K562 (cell line): Measurements from ENCODE around the gene NUPR1. TPM values are rescaled to one million over a fixed set of nuclear protein-coding genes. Genes with fewer than 3 reads are reported as not detected.

Experiments
- CSDE1 ChIP-seq, 2 experiments: fragments of 450-650 bp; IDR thresholded peaks; 2 replicates each; pipeline ENCODE4 v1.6.1; 2016; ENCODE audit warnings: mild to moderate bottlenecking in 1 of 2
- ELF2 ChIP-seq: fragments of 250-450 bp; sonication (Bioruptor Pico); IDR thresholded peaks from 2 replicates; pipeline ENCODE4 v1.5.0; 2021; ENCODE audit warnings: mild to moderate bottlenecking
- FIP1L1 ChIP-seq: fragments of 200-400 bp; formaldehyde crosslinking; IDR thresholded peaks from 2 replicates; pipeline ENCODE4 v1.6.1; 2018; ENCODE audit warnings: mild to moderate bottlenecking, low read depth, low read length; ENCODE audit not compliant: poor library complexity, severe bottlenecking
- FOXJ3 ChIP-seq: sonication (generic); formaldehyde crosslinking; IDR thresholded peaks from 2 replicates; pipeline ENCODE4 v1.4.0; 2020; ENCODE audit warnings: mild to moderate bottlenecking, missing genetic modification reagents
- HINFP ChIP-seq: fragments of 450-650 bp; conservative IDR thresholded peaks from 2 replicates; pipeline ENCODE4 v1.6.1; 2016; ENCODE audit warnings: missing genetic modification characterization, low read depth, mild to moderate bottlenecking, control low read depth, missing compliant biosample characterization
- HIVEP1 ChIP-seq: fragments of 250-450 bp; sonication (Bioruptor Pico); IDR thresholded peaks from 2 replicates; pipeline ENCODE4 v1.4.0; 2020; ENCODE audit warnings: mild to moderate bottlenecking
- ID3 ChIP-seq, 2 experiments: fragments of 250-450 bp in 1 of 2; fragments of 450-650 bp in 1 of 2; sonication (Bioruptor Pico) in 1 of 2; IDR thresholded peaks; 2 replicates each; pipeline versions ENCODE4 v1.6.1 to v1.8.0; 2016 to 2021; ENCODE audit warnings: mild to moderate bottlenecking in 2 of 2, moderate library complexity in 2 of 2, missing compliant biosample characterization in 1 of 2, missing genetic modification characterization in 1 of 2
- KDM5B ChIP-seq: fragments of 200-600 bp; sonication (generic); IDR thresholded peaks from 2 replicates; pipeline ENCODE4 v1.6.1; 2012; ENCODE audit warnings: low read depth, mild to moderate bottlenecking, moderate library complexity, low read length, control low read depth, inconsistent platforms; ENCODE audit not compliant: insufficient replicate concordance
- KHSRP ChIP-seq: fragments of 450-650 bp; IDR thresholded peaks from 2 replicates; pipeline ENCODE4 v1.6.1; 2017
- KLF1 ChIP-seq: fragments of 450-650 bp; IDR thresholded peaks from 2 replicates; pipeline ENCODE4 v1.6.1; 2016; ENCODE audit warnings: missing genetic modification characterization, missing compliant biosample characterization
- MCM3 ChIP-seq: fragments of 450-650 bp; IDR thresholded peaks from 2 replicates; pipeline ENCODE4 v1.6.1; 2016
- MTA3 ChIP-seq: fragments of 450-650 bp; formaldehyde crosslinking; IDR thresholded peaks from 2 replicates; pipeline ENCODE4 v1.6.1; 2017; ENCODE audit warnings: mild to moderate bottlenecking, borderline replicate concordance
- STAT6 ChIP-seq: sonication (generic); formaldehyde crosslinking; IDR thresholded peaks from 2 replicates; pipeline ENCODE4 v1.8.1; 2023; ENCODE audit warnings: mild to moderate bottlenecking, missing genetic modification reagents
- VEZF1 ChIP-seq: fragments of 200-800 bp; sonication (Bioruptor generic); IDR thresholded peaks from 2 replicates; pipeline ENCODE4 v1.6.1; 2017; ENCODE audit warnings: missing genetic modification characterization, missing compliant biosample characterization
- ZBTB43 ChIP-seq: sonication (generic); formaldehyde crosslinking; IDR thresholded peaks from 2 replicates; pipeline ENCODE4 v1.8.0; 2023; ENCODE audit warnings: mild to moderate bottlenecking, missing genetic modification reagents
- ZC3H8 ChIP-seq: fragments of 450-650 bp; IDR thresholded peaks from 2 replicates; pipeline ENCODE4 v1.6.1; 2017
- ZFP1 ChIP-seq: fragments of 450-650 bp; formaldehyde crosslinking; IDR thresholded peaks from 2 replicates; pipeline ENCODE4 v1.4.0; 2020; ENCODE audit warnings: mild to moderate bottlenecking, mixed read lengths
- ZNF12 ChIP-seq: sonication (generic); formaldehyde crosslinking; IDR thresholded peaks from 2 replicates; pipeline ENCODE4 v1.4.0; 2020; ENCODE audit warnings: mild to moderate bottlenecking, missing genetic modification reagents
- ZNF274 ChIP-seq: IDR thresholded peaks from 2 replicates; pipeline ENCODE4 v1.6.1; 2011; ENCODE audit warnings: low read depth, mild to moderate bottlenecking, low read length, moderate library complexity, borderline replicate concordance
- ZNF384 ChIP-seq: IDR thresholded peaks from 2 replicates; pipeline ENCODE4 v1.6.1; 2012; ENCODE audit warnings: low read depth, low read length, improper control_type of control experiment
- ZNF717 ChIP-seq: fragments of 250-450 bp; sonication (Bioruptor Pico); IDR thresholded peaks from 2 replicates; pipeline ENCODE4 v1.5.0; 2021
- ZNF778 ChIP-seq: fragments of 450-650 bp; formaldehyde crosslinking; IDR thresholded peaks from 2 replicates; pipeline ENCODE4 v1.4.0; 2020; ENCODE audit warnings: mild to moderate bottlenecking, moderate library complexity
- polyA plus RNA-seq, 8 experiments: library from polyadenylated mRNA; depleted of rRNA in 4 of 8; stranded (reverse) in 5 of 8; unstranded in 3 of 8; fragments of >200 nt; fragmentation: Nextera tagmentation in 2 of 8; fragmentation: Illumina TruSeq in 1 of 8; extraction: Ambion mirVana in 2 of 8; extraction: Trizol in 1 of 8; gene quantifications; 2 replicates each; pipeline versions ENCODE4 v1.2.1 to v1.2.3, GENCODE V29; 2011 to 2014; ENCODE audit warnings: inconsistent platforms in 1 of 8, missing spikeins in 1 of 8
- total RNA-seq, 7 experiments: library from RNA; depleted of rRNA in 6 of 7; stranded (reverse); fragments of >200 nt in 6 of 7; fragmentation: Illumina TruSeq in 2 of 7; extraction: Trizol in 2 of 7; gene quantifications; 2 replicates each; pipeline versions ENCODE4 v1.2.1 to v1.2.3, GENCODE V29; 2011 to 2021; ENCODE audit warnings: low replicate concordance in 1 of 7

The NUPR1 gene
- total and polyA plus RNA-seq, 9 of the 15 experiments (the other 6 are each of a cell fraction or from before 2014, with no cell fraction given), result 0.07 to 1.5 (median 0.27) TPM

- TF ChIP-seq ID3 (CRISPR knock-in tag; IDR thresholded peaks at IDR 0.05), result no peak
- TF ChIP-seq ID3 (tag; IDR thresholded peaks at IDR 0.05), result peak; percentile 66; the same call in 1 of the 2 replicates
- TF ChIP-seq ZBTB43 (CRISPR knock-in tag), result no peak
- peak; percentile 99 for TF ChIP-seq ZNF384
- no peak for TF ChIP-seq MCM3
- TF ChIP-seq KLF1 (tag), result no peak
- no peak for TF ChIP-seq ZNF274
- TF ChIP-seq ZNF778 (CRISPR knock-in tag), result no peak
- TF ChIP-seq VEZF1 (CRISPR knock-in tag), result peak; percentile 74; the same call in 1 of the 2 replicates
- TF ChIP-seq HINFP (tag), result no peak
- TF ChIP-seq KDM5B, result no peak
- TF ChIP-seq ZNF12 (CRISPR knock-in tag), result no peak
- no peak for TF ChIP-seq ZFP1 (CRISPR knock-in tag)
- TF ChIP-seq HIVEP1 (CRISPR knock-in tag), result no peak
- TF ChIP-seq ZC3H8, result 0 out of 2 replicates have a peak, but pooled peaks have one; percentile 53
- no peak for TF ChIP-seq KHSRP
- no peak for TF ChIP-seq ZNF717 (CRISPR knock-in tag)
- no peak for TF ChIP-seq STAT6 (CRISPR knock-in tag)
- no peak for TF ChIP-seq FOXJ3 (CRISPR knock-in tag)
- peak; percentile 19; the same call in 1 of the 2 replicates for TF ChIP-seq MTA3
- TF ChIP-seq FIP1L1, result no peak
- TF ChIP-seq CSDE1 (IDR thresholded peaks at IDR 0.05), result no peak
- TF ChIP-seq ELF2 (CRISPR knock-in tag), result peak; percentile 98
Observed at GRCh38 chr16:28491970-28492474, 46.8 kb downstream of the NUPR1 start, which contains the start of gene CLN3 (continued).
